Peyer's patch (tissue), 4 donors: ENCODE data around the gene WWP2.

Source experiments
- POLR2A ChIP-seq, 2 donors: fragments of 450-650 bp; IDR thresholded peaks; one replicate each; pipeline ENCODE4 v1.5.1; 2017; ENCODE audit warnings: antibody characterized with exemption in 2 of 2, mild to moderate bottlenecking in 2 of 2, moderate library complexity in 2 of 2
- TF ChIP-seq, protein P1 (sequence below), 6 experiments: fragments of 450-650 bp in 4 of 6; fragments of 200-600 bp in 2 of 6; sonication (generic) in 1 of 6; IDR thresholded peaks; one replicate each; pipeline ENCODE4 v1.5.1; 2017 to 2019; ENCODE audit warnings: antibody characterized with exemption in 6 of 6, mild to moderate bottlenecking in 3 of 6, moderate library complexity in 1 of 6

DNA sequence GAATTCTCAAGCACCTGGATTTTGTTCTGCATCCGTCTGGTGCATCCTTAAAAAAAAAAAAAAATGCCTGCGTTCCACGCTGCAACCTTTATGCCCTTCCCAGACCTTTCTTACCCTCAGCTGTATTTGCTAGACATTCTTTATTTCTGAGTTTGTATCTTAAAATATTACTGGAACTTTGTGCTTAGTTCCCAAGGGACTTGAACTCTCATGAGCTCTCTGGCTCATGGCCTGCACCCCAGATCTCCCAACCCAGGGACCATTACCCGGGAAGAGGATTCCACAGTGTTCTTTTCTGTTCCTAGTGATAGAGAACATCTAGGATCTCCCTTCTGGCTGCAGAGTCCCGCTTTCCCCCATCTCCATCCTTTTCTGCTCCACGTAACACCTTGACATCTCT lies 160.1 kb downstream of the WWP2 start:
- TF ChIP-seq, protein P1, sequence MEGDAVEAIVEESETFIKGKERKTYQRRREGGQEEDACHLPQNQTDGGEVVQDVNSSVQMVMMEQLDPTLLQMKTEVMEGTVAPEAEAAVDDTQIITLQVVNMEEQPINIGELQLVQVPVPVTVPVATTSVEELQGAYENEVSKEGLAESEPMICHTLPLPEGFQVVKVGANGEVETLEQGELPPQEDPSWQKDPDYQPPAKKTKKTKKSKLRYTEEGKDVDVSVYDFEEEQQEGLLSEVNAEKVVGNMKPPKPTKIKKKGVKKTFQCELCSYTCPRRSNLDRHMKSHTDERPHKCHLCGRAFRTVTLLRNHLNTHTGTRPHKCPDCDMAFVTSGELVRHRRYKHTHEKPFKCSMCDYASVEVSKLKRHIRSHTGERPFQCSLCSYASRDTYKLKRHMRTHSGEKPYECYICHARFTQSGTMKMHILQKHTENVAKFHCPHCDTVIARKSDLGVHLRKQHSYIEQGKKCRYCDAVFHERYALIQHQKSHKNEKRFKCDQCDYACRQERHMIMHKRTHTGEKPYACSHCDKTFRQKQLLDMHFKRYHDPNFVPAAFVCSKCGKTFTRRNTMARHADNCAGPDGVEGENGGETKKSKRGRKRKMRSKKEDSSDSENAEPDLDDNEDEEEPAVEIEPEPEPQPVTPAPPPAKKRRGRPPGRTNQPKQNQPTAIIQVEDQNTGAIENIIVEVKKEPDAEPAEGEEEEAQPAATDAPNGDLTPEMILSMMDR (IDR thresholded peaks at IDR 0.05): no peak
- no peak for TF ChIP-seq POLR2A (IDR thresholded peaks at IDR 0.05)
